ENCODE data around the gene TRPV3.
"Not testable (repeated sequence)": the region's sequence is repeated elsewhere in the genome, so short reads cannot be mapped to it uniquely, and the experiment has no call there.

TRPV3 gene

DNA sequence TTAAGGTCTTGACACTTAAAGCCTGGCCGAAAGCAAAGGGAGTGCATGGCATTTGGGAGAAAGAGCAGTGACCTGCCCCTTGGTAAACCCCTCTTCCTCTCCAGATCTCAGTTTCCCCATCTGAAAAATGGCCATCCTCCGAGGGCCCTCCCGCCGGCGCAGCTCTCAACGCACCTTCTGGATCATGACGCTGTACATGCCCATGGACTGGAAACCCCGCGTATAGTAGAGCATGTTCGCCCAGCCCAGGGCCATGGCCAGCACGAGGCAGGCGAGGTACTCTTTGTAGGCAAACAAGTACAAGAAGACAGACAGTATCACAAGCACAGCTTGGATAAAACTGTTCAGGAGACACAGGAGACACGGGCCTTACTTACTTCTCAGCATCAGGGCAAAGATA lies 33.6 kb downstream of the TRPV3 start:
- DNase-seq (ENCODE audit: low read depth) = no peak

DNA sequence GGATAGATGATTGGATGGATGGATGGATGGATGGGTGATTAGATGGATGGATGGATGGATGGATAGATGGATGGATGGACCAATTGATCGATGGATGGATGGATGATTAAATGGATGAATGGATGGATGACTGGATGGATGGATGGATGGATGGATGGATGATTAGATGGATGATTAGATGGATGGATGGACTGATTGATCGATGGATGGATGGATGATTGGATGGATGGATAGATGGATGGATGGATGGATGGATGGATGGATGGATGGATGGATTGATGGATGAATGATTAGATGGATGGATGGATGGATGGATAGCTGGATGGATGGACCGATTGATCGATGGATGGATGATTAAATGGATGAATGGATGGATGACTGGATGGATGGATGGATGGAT lies 38.1 kb downstream of the TRPV3 start:
- DNase-seq (ENCODE audit: low read depth) = not testable (repeated sequence)

DNA sequence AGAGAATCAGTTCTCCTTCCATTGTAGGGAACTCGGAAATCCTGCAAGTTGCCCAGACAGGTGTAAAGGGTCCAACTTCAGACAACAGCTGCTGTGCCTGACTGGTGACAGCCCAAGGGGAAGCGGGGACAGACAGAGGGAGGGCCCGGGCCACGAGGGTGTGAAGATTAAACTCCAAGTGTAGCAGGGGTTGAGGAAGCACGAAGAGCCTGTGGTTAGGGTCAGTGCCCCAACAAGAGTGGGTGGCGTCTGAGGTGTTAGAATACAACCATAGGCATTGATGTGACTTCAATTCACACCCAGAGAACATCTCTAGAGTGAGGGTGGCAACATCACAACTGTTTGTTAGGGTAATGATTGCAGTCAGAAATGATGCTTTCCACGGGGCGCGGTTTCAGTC lies 42.7 kb downstream of the TRPV3 start:
- DNase-seq (ENCODE audit: low read depth) = no peak

DNA sequence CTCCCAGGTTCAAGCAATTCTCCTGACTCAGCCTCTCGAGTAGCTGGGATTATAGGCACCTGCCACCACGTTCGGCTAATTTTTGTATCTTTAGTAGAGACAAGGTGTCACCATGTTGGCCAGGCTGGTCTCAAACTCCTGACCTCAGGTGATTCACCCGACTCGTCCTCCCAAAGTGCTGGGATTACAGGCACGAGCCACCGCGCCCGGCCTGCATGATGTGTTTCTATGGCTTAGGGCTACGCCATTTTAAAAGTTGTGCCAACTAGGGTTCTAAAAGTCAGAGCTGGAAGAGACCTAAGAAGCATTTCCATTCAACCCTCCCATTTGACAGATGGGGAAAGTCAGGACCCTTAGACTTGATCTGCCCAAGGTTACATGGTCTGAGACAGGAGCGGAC lies 43.4 kb downstream of the TRPV3 start:
- not testable (repeated sequence) for DNase-seq (ENCODE audit: low read depth)

DNA sequence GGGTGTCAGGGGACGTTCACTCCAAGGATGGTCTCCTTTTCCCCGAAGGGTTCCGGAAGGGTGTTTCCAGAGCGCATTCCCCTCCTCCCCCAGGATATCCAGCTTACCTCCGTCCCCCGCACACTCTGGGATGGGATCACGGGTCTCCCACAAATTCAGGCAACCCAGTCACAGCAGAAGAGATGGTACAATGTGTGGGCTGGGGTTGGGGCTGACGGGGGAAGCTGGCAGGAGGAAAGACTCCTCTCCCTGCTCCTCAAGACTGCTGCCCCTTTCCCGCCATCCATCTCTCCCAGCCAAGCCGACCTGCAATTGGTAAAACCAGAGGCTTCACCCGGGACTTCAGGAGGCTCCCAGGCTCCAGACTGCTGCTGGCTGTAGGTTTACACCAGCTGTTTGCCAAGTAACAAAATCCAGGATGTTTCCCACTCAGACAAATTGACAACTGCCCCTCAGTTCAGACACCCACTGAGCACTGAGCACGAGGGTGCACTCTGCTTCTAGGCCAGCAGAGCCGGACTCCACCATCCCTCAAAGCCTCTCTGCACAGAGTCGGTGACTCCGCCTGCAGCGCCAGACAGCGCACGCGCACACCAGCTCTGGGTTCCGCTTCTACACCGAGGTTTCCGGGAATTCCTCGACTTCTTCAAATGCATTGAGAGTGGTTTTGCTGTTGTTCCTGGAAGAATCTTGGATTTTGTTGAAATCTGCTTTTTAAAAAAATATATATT lies 44.1 kb downstream of the TRPV3 start:
- DNase-seq (ENCODE audit: low read depth) = no peak

DNA sequence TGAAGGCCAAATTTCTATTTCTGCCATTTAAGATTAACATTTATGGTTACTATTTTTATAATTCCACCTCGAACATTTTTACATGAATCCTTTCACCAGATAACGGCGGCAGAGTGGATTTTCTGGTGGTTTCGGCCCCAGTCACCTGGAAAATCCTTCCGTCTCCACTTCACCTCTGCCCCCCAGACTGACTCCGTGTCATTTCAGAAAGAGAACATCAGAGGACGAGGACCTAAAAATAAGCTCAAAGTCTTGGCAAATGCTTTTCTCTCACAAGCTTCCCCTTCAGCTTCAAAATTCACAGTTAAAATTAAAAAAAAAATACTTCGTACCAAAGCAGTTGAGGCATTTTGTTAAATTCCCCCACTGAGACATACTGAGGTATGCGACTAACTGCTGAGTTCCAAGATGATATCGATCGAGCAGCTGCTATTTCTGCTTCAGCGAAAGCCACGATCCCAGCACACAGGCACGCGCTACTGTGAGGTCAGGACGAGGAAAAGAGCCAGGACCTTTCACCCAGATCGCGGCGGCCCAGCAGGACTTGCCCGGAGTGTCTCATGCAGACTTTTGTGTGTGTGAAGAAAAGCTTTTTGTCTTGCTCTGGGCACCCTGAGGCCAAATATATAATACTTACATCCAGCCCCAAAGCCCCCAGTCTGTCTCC lies 45.0 kb downstream of the TRPV3 start:
- DNase-seq (ENCODE audit: low read depth) = no peak

DNA sequence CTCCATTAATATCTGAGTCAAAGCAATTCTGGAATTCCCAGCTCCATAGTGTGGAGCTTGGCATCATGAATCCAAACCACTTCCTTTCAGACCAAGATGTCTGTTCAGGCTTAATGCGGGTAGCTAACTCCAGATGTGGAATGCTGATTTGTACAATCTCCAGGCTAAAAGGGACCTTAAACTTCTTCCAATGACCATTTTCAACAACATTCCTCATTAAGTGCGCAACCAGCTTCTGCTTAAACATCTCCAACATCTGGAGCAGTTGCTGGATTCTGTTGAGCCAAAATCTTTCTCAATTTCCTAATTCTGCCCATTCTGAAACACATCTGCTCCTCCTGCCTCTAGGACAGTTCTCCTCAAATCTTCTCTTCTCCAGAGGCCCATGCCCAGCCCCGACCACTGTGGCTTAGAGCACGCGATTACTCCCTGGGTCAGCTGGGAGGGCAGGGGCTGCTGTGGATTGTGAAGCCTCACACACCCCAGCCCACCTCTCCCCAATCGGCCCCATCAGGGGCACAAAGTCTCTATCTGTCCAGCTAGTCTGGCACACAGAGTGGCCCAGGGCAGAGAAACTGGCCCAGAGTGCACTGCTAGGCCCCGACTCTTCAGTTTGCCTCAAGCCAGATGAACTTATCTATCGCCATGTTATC lies 45.6 kb downstream of the TRPV3 start:
- DNase-seq (ENCODE audit: low read depth) = no peak

DNA sequence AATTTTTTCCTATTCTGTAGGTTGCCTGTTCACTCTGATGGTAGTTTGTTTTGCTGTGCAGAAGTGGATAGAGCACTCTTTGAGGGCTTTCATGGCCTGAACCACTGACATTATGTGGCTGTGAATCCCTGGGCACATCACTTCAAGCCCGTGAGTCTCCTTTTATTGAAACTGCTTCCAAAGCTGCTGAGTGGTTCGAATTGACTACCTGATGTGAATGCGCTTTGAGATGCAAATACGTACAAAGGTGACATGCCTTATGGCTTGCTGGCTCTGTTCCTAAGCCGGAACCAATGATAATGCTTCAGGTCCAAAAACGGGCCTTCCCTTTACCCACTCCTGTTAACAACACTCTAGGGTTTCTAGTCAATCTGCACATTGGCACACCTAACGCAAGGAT lies 47.5 kb downstream of the TRPV3 start:
- DNase-seq (ENCODE audit: low read depth) = no peak

DNA sequence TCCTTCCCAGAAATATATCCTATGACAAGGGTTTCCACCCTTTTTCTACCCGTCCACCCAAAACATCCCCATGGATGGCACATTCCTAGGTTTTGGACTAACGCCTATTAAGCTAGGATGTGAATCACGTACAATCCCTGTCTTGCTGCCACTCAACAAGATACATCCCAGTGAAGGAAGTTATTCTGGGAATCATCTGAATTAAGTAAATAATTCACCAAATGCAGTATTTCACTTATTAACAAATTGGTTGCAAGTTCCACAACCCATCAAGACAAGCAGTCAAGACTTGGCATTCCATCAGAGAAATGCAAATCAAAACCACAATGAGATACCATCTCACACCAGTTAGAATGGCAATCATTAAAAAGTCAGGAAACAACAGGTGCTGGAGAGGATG lies 49.7 kb downstream of the TRPV3 start:
- DNase-seq (ENCODE audit: low read depth) = no peak

DNA sequence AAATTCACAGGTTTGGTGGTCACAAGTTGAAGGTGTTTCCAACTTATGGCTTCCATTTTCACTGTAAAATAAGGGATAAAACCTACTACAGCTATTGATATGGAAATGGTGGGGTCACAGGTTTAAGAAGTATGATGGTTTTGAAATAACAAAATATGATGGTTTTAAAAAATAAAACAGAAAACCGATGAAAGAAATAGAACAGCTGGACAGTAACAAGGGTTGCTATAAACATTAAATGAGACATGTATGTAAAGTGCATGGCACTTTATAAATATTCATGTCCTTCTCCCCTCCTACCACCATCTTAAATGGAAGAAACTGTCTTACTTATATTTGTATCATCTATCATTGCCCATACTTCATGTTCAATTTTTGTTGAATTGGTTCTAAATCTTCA lies 50.5 kb downstream of the TRPV3 start:
- DNase-seq (ENCODE audit: low read depth) = no peak

DNA sequence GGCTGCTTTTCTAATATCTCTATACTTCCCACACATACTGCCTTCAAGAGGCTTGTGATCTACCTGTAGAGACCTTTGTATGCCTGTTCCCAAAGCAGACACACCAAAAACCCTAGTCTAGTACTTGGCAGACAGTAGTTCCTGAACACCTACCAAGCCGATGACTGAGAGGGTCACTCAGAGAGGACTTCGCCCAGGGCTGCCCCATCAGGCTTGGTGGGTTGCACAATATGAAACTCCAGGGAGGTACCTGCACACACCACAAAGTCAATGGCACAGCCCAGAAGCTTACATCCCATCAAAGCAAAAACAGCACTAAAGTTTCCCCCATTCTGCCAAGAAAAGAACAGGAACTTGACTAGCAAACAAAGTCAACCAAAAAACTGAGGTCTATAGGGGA lies 51.6 kb downstream of the TRPV3 start:
- DNase-seq (ENCODE audit: low read depth) = no peak

DNA sequence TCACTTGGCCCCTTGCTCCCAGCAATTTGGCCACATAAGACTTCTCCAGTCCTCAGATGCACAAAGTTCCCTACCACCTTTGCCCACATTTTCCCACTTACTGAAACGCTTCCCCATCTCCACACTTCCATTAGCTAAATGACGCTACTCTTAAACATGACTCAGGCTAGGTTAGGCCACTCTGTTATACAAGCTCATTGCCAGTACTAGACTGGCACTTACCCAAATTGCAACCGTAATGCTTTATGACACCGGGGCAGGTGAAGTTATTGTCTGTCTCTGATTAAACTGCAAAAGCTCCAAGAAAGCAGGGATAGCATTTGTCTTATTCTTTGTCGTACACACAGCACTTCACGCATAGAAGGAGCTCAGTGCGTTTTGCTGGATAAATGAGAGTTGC lies 52.6 kb downstream of the TRPV3 start:
- DNase-seq (ENCODE audit: low read depth) = no peak

DNA sequence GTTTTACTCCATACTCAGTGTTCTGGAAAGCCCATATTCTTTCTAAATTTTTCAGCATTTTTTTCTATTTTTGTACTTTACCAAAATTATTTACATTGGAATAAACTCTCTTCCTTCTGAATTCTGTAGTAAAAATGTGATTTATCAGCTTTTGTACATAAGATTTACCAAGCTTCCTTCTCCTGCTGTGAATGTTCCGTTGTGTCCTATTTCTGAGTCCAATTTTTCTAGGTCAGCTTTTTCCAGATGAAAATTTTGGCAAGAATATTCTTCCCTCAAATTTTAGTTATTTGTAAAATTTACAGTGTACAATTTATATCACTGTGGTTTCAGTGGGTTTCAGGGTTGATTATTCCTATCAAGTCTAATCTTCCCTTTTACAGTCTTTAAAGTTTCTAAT lies 54.3 kb downstream of the TRPV3 start:
- DNase-seq (ENCODE audit: low read depth) = no peak

DNA sequence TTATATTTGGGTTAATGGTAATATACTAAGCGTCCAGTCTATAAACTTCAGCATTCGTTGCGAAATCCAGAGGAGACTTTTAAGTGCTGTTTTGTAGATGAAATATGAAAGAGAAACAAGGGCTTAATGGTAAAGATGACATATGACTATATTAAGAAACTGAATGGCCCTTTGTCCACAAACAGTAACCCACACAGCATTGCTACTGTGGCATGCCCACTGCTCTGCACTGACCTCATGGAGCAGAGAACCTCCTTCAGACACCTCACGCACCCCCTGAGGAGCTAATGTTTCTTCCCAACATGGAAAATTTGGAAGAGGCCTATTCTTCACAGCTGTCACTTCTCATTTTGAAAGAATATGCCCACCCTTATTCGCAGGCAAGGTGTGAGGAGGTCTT lies 55.1 kb downstream of the TRPV3 start:
- DNase-seq (ENCODE audit: low read depth) = no peak

DNA sequence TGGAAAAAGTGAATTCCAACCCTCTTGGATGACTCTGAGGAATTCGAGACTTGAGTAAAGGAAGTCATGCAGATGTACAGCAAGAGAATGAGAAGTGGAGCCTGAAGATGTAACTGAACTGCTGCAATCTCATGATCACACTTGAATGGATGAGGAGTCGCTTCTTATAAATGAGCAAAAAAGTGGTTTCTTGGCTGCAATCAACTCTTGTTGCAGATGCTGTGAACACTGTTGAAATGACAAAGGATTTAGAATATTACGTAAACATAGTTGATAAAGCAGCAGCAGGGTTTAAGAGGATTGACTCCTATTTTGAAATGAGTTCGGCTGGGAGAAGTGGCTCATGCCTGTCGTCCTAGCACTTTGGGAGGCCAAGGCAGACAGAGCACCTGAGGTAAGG lies 56.3 kb downstream of the TRPV3 start:
- DNase-seq (ENCODE audit: low read depth) = no peak

DNA sequence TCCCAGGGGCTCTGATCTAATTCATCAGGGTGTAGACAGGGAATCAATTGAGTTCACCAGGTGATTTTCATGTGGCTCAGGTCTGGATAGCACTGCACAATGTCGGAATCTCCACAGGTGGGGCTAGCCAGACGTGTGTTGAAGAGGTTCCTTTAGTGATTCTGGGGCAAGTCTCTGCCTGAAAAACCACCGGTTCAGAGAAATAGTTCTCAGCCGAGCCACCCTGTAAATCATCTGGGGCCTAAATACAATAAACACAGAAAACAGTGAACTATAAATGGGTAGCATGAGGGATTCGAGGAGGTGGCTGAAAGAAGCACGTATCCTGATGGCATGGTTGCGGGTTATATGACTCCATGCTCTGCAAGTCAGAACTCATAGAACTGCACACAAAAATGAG lies 60.5 kb downstream of the TRPV3 start:
- DNase-seq (ENCODE audit: low read depth) = no peak

DNA sequence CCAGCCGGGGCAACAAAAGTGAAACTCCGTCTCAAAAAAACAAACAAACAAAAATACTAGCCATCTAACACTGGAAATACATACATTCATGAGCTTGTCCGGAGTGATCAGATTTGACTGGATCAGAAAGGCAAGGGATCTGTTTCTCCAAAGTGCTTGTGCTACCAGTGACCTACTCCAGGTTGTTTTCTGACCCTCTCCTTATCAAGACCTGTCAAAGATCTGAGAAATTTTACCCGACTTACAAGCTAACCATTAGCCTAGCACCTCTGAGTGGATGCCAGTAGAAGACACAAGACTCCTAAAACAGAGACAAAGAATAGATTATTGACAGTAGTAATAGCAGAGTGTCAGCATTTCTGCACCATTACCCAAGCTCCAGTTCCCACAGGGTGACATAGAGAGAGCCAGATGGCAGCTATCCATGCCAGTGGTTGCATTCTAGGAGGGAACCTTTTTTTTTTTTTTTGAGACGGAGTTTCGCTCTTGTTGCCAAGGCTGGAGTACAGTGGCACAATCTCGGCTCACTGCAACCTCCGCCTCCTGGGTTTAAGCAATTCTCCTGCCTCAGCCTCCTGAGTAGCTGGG lies 72.0 kb downstream of the TRPV3 start:
- DNase-seq (ENCODE audit: low read depth) = no peak

DNA sequence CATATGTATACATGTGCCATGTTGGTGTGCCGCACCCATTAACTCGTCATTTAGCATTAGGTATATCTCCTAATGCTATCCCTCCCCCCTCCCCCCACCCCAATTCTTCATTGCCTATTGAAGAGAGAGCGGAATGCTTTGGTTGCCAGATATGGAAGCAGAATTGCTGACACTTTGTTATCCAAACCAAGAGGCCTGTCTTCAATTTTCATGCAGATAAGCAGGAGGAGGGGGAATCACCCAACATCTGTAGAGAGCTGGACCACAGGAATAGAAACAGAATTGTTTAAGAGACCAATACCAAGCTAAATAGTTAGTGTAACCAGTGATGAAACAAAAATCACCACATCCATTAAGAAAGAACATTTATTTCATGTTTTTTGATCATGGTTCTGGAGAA lies 74.8 kb downstream of the TRPV3 start:
- no peak for DNase-seq (ENCODE audit: low read depth)

DNA sequence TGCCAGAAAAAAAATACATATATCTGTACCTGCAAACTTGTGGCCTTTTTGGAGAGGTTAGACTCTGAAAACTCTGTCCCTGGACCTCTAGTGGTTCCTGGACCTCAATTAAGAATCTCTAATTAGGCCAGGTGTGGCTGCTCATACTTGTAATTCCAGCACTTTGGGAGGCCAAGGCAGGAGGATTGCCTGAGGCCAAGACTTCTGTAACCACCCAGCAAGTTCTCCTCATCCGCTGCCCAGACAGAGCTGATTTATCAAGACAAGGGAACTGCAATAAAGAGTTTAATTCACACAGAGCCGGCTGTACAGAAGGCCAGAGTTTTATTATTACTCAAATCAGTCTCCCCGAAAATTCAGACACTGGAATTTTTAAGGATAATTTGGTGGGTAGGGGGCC lies 77.6 kb downstream of the TRPV3 start:
- no peak for DNase-seq (ENCODE audit: low read depth)

DNA sequence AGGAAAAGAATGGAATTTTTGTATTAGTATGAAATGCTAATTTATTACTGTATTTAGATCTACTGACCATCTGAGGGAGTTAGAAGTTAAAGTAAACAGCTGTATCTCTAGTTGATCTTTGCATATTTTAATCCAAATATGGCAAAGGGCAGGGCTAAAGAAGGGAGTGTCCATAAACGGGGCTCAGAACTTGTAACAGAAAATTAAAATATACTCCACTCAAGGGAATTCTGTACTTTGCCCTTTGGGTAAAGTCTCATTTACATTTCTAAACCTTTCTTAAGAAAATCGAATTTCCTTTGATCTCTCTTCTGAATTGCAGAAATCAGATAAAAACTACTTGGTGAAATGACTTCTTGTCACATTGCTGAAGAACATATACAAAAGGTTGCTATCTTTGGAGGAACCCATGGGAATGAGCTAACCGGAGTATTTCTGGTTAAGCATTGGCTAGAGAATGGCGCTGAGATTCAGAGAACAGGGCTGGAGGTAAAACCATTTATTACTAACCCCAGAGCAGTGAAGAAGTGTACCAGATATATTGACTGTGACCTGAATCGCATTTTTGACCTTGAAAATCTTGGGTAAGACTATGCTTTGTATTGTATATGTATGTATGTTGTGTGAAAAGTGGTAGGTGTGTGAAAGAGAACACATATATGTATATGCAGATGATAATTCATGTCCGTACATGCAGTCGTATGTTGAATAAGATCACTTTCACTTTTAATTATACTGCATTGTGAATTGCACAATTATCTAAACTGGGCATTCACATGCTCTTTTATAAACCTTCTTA lies 81.6 kb downstream of the TRPV3 start, which contains the start of gene ASPA:
TSS of gene ASPA (plus strand) at position 186 of the 799 bp plus-strand sequence. CDS start at position 349, 163 bp downstream.
- DNase-seq (ENCODE audit: low read depth) = no peak

DNA sequence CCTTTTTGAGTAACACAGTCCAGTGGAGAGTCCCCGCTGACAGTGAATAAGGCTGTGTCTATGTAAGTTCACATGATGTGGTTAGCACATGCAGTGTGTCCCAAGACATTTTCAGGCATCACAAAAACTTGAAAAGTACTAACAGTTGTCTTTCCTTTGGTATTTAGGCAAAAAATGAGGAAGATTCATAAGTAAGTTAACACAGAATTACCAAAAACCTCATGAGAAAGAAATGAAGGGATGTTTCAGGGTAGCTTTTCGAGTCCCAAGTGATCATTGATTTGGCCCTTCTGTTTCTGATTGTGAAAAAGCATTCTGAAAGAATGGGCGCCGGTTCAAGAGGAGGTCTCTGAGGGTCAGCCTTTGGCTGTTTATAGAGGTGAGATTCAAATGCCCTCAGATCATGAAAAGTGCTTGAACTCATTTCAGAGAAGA lies 82.3 kb downstream of the TRPV3 start:
- DNase-seq (ENCODE audit: low read depth) = no peak

DNA sequence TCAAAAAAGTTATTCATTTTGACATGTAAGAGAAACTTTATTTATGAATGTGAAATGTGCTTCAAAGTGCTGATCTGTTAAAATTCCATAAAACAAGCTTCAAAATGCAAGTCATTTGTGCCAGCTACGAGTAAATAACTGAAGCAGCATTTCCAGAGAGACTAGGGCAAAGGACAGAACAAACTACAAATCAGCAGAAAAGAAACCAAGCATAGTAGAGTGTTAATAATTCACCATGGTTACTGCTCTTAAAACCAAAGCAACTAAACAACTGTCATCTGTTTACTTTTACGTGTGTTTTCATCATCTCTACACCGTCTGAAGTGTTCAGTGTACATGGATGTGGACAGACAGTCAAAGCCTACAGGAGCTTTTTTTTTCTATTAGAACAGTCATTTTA lies 83.4 kb downstream of the TRPV3 start:
- DNase-seq (ENCODE audit: low read depth) = no peak
